Osteoblast (primary cell): ENCODE data around the gene RASGEF1B. TPM values are rescaled to one million over a fixed set of nuclear protein-coding genes. Genes with fewer than 3 reads are reported as not detected.

Source experiments
- DNase-seq: peaks from one replicate; pipeline ENCODE4 v3.0.0; 2011; ENCODE audit warnings: low spot score, mixed read lengths; ENCODE audit not compliant: insufficient read length; ENCODE audit errors: missing footprints
- H2AFZ ChIP-seq: 2 replicates; pipeline ENCODE4 v1.6.0; 2011; ENCODE audit warnings: mild to moderate bottlenecking, low read length
- H3K27ac ChIP-seq: 2 replicates; pipeline ENCODE4 v1.5.1; 2011; ENCODE audit warnings: mild to moderate bottlenecking, low read depth, low read length, moderate library complexity
- H3K27me3 ChIP-seq: 2 replicates; pipeline ENCODE4 v1.6.0; 2012; ENCODE audit warnings: mild to moderate bottlenecking, control low read depth, inconsistent platforms, low read length, moderate library complexity; ENCODE audit not compliant: insufficient read depth
- H3K36me3 ChIP-seq: 2 replicates; pipeline ENCODE4 v1.5.1; 2011; ENCODE audit warnings: mild to moderate bottlenecking, low read length, control low read depth, moderate library complexity; ENCODE audit not compliant: insufficient read depth
- H3K4me1 ChIP-seq: 2 replicates; pipeline ENCODE4 v1.5.1; 2011; ENCODE audit warnings: mild to moderate bottlenecking, low read length, control low read depth, moderate library complexity; ENCODE audit not compliant: insufficient read depth
- H3K4me2 ChIP-seq: 2 replicates; pipeline ENCODE4 v1.6.0; 2011; ENCODE audit warnings: mild to moderate bottlenecking, low read length; ENCODE audit not compliant: insufficient read depth
- H3K4me3 ChIP-seq: fragments of 200-600 bp; sonication (generic); 3 replicates; pipeline ENCODE4 v1.5.1; 2012; ENCODE audit warnings: mild to moderate bottlenecking, low read length, inconsistent platforms; ENCODE audit not compliant: insufficient read depth
- H3K79me2 ChIP-seq: 2 replicates; pipeline ENCODE4 v1.6.0; 2012; ENCODE audit warnings: mild to moderate bottlenecking, low read length, control low read depth, inconsistent platforms; ENCODE audit not compliant: insufficient read depth
- H3K9me3 ChIP-seq: 2 replicates; pipeline ENCODE4 v1.5.1; 2011; ENCODE audit warnings: low read depth, low read length, control low read depth
- H4K20me1 ChIP-seq: 2 replicates; pipeline ENCODE4 v1.6.0; 2012; ENCODE audit warnings: mild to moderate bottlenecking, low read length, control low read depth; ENCODE audit not compliant: insufficient read depth
- CTCF ChIP-seq: IDR thresholded peaks from 2 replicates; pipeline ENCODE4 v1.5.1; 2011; ENCODE audit warnings: mild to moderate bottlenecking, low read depth, low read length, moderate library complexity; ENCODE audit errors: extremely low read depth
- total RNA-seq: library from RNA; depleted of rRNA; stranded (reverse); fragments of >200 nt; gene quantifications from 2 replicates; pipeline ENCODE4 v1.2.3, GENCODE V29; 2012

RASGEF1B gene
- total RNA-seq, result 4.1 and 5.8 TPM in 2 replicates

DNA sequence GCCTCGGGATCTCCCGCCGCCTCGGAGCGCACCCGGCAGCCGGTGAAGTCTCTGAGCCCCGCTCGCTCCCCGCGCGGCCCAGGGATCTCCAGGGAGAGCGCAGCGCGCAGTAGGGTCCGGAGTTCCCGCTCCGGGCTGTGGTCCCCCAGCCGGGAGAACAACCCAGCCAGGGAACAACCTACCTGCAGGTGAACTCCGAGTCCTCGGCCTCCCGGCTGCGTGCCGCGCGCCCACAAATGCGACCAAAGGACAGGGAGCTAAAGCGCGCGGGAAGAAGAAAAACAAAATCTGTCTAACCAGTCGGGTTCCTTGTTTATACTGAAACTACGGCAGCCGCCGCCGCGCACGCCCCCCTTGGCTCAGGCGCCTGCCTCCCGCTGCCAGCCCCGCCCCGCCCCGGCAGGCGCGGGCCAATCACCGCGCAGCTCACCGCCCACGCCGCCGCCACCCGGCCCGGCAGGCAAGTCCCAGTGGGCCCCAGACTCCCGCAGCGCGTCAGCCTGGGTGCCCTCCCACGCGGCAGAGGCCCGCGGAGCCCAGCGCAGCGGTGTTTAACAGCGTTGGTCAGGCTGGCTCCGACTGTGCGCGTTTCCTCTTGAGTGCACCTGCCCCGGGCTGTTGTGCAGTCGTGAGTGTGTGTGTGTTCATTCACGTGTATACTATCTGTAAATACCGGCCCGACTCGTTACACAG is at the start of gene RASGEF1B:
Gene RASGEF1B, minus strand, starts transcription at position 320 of the 693 bp plus-strand sequence. CDS start 12,399 bp downstream, outside the sequence.
- peaks cover 13% of the 10 kb centered on the region for H3K4me1 ChIP-seq
- H3K27me3 ChIP-seq, result peaks cover 29% of the 10 kb centered on the region
- no peaks in the 10 kb centered on the region for H3K79me2 ChIP-seq
- H4K20me1 ChIP-seq, result no peaks in the 10 kb centered on the region
- no peak for TF ChIP-seq CTCF
- peak; percentile 96 for DNase-seq
- peak within 1 kb of the TSS; percentile 67 for H2AFZ ChIP-seq
- peak within 1 kb of the TSS; percentile 80 for H3K4me2 ChIP-seq
- peak within 1 kb of the TSS; percentile 15 for H3K27ac ChIP-seq
- no peaks in the 10 kb centered on the region for H3K9me3 ChIP-seq
- H3K4me3 ChIP-seq, result peak within 1 kb of the TSS; percentile 79
- no peaks in the 10 kb centered on the region for H3K36me3 ChIP-seq

- Histone ChIP-seq H3K27me3 (no peaks in the 10 kb centered on the region), H3K27ac (no peak overlapping the region), H4K20me1 (no peaks in the 10 kb centered on the region), H3K36me3 (no peaks in the 10 kb centered on the region), H3K4me2 (no peak overlapping the region), H3K79me2 (no peaks in the 10 kb centered on the region), H3K4me3 (no peak overlapping the region), H3K9me3 (no peaks in the 10 kb centered on the region), H3K4me1 (no peaks in the 10 kb centered on the region), H2AFZ (no peak overlapping the region)
- no peak for DNase-seq
- TF ChIP-seq CTCF, result no peak
Measured at GRCh38 chr4:81519856-81520255, 48.1 kb upstream of the RASGEF1B start.

- no peak overlapping the region for H2AFZ ChIP-seq
- H3K4me3 ChIP-seq, result no peak overlapping the region
- no peaks in the 10 kb centered on the region for H3K9me3 ChIP-seq
- H3K4me1 ChIP-seq, result no peaks in the 10 kb centered on the region
- H4K20me1 ChIP-seq, result no peaks in the 10 kb centered on the region
- no peak overlapping the region for H3K4me2 ChIP-seq
- no peaks in the 10 kb centered on the region for H3K79me2 ChIP-seq
- no peak for TF ChIP-seq CTCF
- DNase-seq, result no peak
- H3K27ac ChIP-seq, result no peak overlapping the region
- H3K36me3 ChIP-seq, result no peaks in the 10 kb centered on the region
- H3K27me3 ChIP-seq, result no peaks in the 10 kb centered on the region
Measured at GRCh38 chr4:81519427-81519773, 47.7 kb upstream of the RASGEF1B start.

- no peak for TF ChIP-seq CTCF
- Histone ChIP-seq H3K4me1 (no peaks in the 10 kb centered on the region), H3K27me3 (no peaks in the 10 kb centered on the region), H3K36me3 (no peaks in the 10 kb centered on the region), H3K4me2 (no peak overlapping the region), H3K79me2 (no peaks in the 10 kb centered on the region), H3K27ac (no peak overlapping the region), H4K20me1 (no peaks in the 10 kb centered on the region), H3K4me3 (no peak overlapping the region), H2AFZ (no peak overlapping the region), H3K9me3 (no peaks in the 10 kb centered on the region)
- no peak for DNase-seq
Measured at GRCh38 chr4:81518762-81519426, 47.2 kb upstream of the RASGEF1B start.
